Cardiac septum (tissue), 1 donor: ENCODE measurements around the gene ZNF106. TPM values are rescaled to one million over a fixed set of nuclear protein-coding genes. Genes with fewer than 3 reads are reported as not detected.

Experiments used
- DNase-seq: peaks from one replicate; pipeline ENCODE4 v3.0.0-alpha.2; 2020; ENCODE audit warnings: low spot score
- intact Hi-C: fragments of 100-400 bp; cut with DNase I; formaldehyde crosslinking; loops from one replicate; pipeline ENCODE4 v1.14.0; 2022
- long read RNA-seq: library from polyadenylated mRNA; unstranded; transcript quantifications from one replicate; pipeline ENCODE4 v2.0.0, GENCODE V29; 2021
- total RNA-seq: library from RNA; stranded (reverse); fragmentation: NEBNext Ultra II Directional; extraction: Animal tissue kit (Norgen Biotek cat#: 25700); gene quantifications from one replicate; pipeline ENCODE4 v1.2.1, GENCODE V29; 2021
- donor health status: DM: no; HTN: no; CAD: no.

ZNF106 gene
- total RNA-seq = 691 TPM
- long read RNA-seq, full-length matches to known transcripts = 10 of 799 reads
- long read RNA-seq, partial matches to known transcripts = 502 of 799 reads
- long read RNA-seq, other reads (novel, unspliced or antisense) = 287 of 799 reads

GRCh38 chr15:42490671-42491538 is at the start of gene ZNF106:
ZNF106 (minus strand) TSS chr15:42491141; CDS start chr15:42472289, 18,852 bp downstream.
- intact Hi-C loops = no loop called here
- DNase-seq = peak; percentile 95

GRCh38 chr15:42533246-42533645 is 42.3 kb upstream of the ZNF106 start:
- DNase-seq = no peak
- intact Hi-C loops = no loop called here

GRCh38 chr15:42528970-42529369 is 38.0 kb upstream of the ZNF106 start:
- intact Hi-C loops = no loop called here
- DNase-seq = no peak

GRCh38 chr15:42523331-42523730 is 32.4 kb upstream of the ZNF106 start:
- DNase-seq = no peak
- intact Hi-C loops = no loop called here

GRCh38 chr15:42511007-42511391 is 20.1 kb upstream of the ZNF106 start:
- DNase-seq = no peak

GRCh38 chr15:42510258-42511006 is 19.5 kb upstream of the ZNF106 start:
- DNase-seq = no peak
- intact Hi-C loops = loop anchor here (5.0 kb wide), 1 partner anchor 37 kb away; the partner anchor contains the start of genes HAUS2 and LRRC57

More at GRCh38 chr15:42511007-42511391, 20.1 kb upstream of the ZNF106 start:
- intact Hi-C loops = loop anchor here (5.0 kb wide), 1 partner anchor 36 kb away; the partner anchor contains the start of genes HAUS2 and LRRC57

GRCh38 chr15:42508263-42508690 is 17.3 kb upstream of the ZNF106 start:
- no peak for DNase-seq
- intact Hi-C loops = no loop called here

GRCh38 chr15:42507514-42507913 is 16.6 kb upstream of the ZNF106 start:
- DNase-seq = no peak
- intact Hi-C loops = no loop called here

- intact Hi-C loops = no loop called here
- DNase-seq = no peak
Measured at GRCh38 chr15:42504631-42505030, 13.7 kb upstream of the ZNF106 start.

- no peak for DNase-seq
- intact Hi-C loops = no loop called here
Measured at GRCh38 chr15:42503825-42504224, 12.9 kb upstream of the ZNF106 start.

- intact Hi-C loops = no loop called here
- DNase-seq = no peak
Measured at GRCh38 chr15:42502477-42502876, 11.5 kb upstream of the ZNF106 start.

- intact Hi-C loops = no loop called here
Measured at GRCh38 chr15:42499858-42500609, 9.1 kb upstream of the ZNF106 start.

GRCh38 chr15:42498212-42499068 is 7.5 kb upstream of the ZNF106 start:
- no peak for DNase-seq
- intact Hi-C loops = no loop called here

More at GRCh38 chr15:42499858-42500609, 9.1 kb upstream of the ZNF106 start:
- DNase-seq = no peak

- peak; percentile 98 for DNase-seq
- intact Hi-C loops = no loop called here
Measured at GRCh38 chr15:42495361-42496212, 4.6 kb upstream of the ZNF106 start, which contains the start of gene SNAP23. SNAP23 (plus strand) TSS chr15:42495634; CDS start chr15:42511847, 16,213 bp downstream.

- peak; percentile 88 for DNase-seq
- intact Hi-C loops = no loop called here
Measured at GRCh38 chr15:42494998-42495360, 4.0 kb upstream of the ZNF106 start.

- no peak for DNase-seq
- intact Hi-C loops = no loop called here
Measured at GRCh38 chr15:42493679-42494078, 2.7 kb upstream of the ZNF106 start.

GRCh38 chr15:42491539-42492225 is 741 bp upstream of the ZNF106 start:
- intact Hi-C loops = no loop called here
- no peak for DNase-seq
